HG02763 (cell line): ENCODE data around the gene MCM6.
A peak's percentile ranks its signal among the peaks of the same experiment; 100 is the strongest.
"Not testable (repeated sequence)": the region's sequence is repeated elsewhere in the genome, so short reads cannot be mapped to it uniquely, and the experiment has no call there.

ENCODE experiments used
- ATAC-seq: cut with Tn5 transposase; IDR thresholded peaks from one replicate; pipeline ENCODE4 v1.9.1; 2021; ENCODE audit warnings: mild to moderate bottlenecking, moderate library complexity; ENCODE audit not compliant: unreplicated experiment

MCM6 gene

GRCh38 chr2:135876066-135876711 is at the start of gene MCM6:
Gene MCM6, minus strand, starts transcription at chr2:135876443. Its CDS starts 78 bp downstream, at chr2:135876365.
- ATAC-seq: peak; percentile 96

GRCh38 chr2:135925571-135925970 is 49.3 kb upstream of the MCM6 start:
- no peak for ATAC-seq

DNA sequence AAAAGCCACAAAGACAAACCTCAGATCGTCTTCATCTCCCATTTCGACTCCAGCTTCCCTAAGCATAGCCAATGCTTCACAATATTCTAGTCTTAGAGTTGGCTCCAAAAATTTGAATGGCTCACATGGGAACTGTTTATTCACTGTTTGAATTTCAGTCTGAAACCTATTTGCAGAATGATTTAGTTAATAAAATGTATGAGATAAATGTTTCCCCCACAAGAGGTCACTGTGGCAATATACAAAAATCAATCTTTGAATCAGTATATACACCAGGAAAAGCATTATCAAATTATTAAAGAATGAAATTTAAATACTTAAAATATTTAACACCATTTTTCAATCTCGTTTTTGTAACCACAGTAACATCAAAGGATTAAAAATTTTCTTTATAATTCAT is 40.0 kb upstream of the MCM6 start:
- no peak for ATAC-seq

- no peak for ATAC-seq
Observed at GRCh38 chr2:135914485-135914884, 38.2 kb upstream of the MCM6 start.

- ATAC-seq: no peak
Observed at GRCh38 chr2:135913727-135914365, 37.6 kb upstream of the MCM6 start.

GRCh38 chr2:135909976-135910375 is 33.7 kb upstream of the MCM6 start:
- no peak for ATAC-seq

DNA sequence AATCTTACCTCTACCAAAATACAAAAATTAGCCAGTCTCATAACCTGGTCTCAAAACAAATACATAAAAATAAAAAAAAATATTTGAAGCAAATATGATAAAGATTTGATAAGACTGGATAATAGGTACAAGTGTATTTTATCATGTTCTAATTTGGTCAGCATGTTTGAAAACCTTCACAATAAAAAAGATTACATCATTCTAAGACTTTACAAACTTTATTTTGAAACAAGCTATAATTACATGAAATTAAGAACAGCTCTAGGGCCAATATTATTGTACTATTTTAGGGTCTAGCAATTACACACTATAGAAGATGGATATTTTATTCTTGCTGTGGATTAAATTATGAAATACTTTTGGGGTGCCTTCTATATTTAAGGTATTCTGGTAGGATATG is 29.4 kb upstream of the MCM6 start:
- ATAC-seq: no peak

- no peak for ATAC-seq
Observed at GRCh38 chr2:135904341-135904989, 28.2 kb upstream of the MCM6 start.

GRCh38 chr2:135903650-135904049 is 27.4 kb upstream of the MCM6 start:
- no peak for ATAC-seq

- no peak for ATAC-seq
Observed at GRCh38 chr2:135899567-135899966, 23.3 kb upstream of the MCM6 start.

GRCh38 chr2:135898234-135898786 is 22.1 kb upstream of the MCM6 start:
- ATAC-seq: no peak

DNA sequence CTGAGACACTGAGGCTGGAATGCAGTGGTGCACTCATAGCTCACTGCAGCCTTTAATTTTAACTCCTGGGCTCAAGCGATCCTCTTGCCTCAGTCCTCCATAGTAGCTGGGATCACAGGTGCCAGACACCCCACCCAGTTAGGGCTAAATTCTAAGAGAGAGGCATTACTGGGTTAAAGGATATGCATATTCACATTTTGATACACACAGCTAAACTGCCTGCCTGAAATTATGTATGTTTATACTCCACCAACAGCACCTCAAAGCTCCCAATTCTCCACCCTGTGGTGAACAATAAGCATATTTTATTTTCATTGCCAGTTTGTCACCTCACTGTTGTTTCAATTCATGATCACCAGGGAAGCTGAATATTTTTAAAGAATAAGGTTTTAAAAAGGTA is 18.7 kb upstream of the MCM6 start:
- ATAC-seq: no peak

DNA sequence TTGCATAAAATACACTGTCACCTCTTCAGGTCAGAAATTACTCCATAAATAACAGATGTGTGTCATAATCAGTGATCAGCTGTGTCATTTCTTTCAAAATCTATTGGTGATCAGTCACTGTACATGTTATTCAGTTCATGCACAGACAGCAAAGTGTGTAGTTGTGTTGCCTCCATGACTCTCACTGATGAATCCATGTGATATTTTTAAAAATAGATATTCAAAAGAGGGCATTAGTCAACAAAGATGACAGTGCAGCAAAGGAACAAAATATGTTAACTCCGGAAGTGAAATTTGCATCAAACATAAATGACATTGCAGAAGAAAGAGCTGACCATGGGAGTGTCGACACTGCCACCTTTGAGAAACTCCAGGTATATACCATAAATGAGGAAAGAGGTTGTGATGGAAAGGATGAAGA is 17.1 kb upstream of the MCM6 start:
- ATAC-seq: no peak

GRCh38 chr2:135890835-135891234 is 14.6 kb upstream of the MCM6 start:
- no peak for ATAC-seq

DNA sequence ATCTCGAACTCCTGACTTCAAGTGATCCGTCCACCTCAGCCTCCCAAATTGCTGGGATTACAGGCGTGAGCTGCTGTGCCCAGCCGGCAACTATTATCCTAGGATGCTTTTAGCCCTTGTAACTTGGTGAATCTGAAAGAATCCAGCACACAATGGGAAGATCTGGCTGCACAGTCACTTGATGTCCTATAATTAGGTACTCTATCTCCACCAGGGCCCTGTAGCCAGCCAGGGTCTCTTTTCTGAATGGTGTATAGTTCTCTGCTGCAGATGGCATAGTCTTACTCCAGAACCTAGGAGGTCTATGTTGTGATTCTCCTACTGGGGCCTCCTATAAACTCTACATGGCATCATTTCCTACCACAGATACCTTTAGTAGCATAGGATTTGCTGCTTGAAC is 13.9 kb upstream of the MCM6 start:
- no peak for ATAC-seq

- not testable (repeated sequence) for ATAC-seq
Observed at GRCh38 chr2:135888587-135888986, 12.3 kb upstream of the MCM6 start.

GRCh38 chr2:135885709-135886108 is 9.5 kb upstream of the MCM6 start:
- ATAC-seq: no peak

GRCh38 chr2:135882415-135882814 is 6.2 kb upstream of the MCM6 start:
- no peak for ATAC-seq

DNA sequence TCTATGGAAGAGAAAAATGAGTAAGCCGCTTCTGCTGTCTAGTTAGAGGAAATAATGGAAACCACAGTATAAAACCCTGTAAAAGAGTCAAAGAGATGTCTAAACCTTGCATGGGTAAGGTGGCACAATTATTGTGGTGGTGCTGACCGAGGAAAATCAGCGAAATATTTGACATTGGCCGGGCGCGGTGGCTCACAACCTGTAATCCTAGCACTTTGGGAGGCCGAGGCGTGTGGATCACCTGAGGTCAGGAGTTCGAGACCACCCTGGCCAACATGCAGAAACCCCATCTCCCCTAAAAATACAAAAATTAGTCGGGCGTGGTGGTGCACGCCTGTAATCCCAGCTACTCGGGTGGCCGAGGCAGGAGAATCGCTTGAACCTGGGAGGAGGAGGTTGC is 527 bp upstream of the MCM6 start:
- not testable (repeated sequence) for ATAC-seq

- peak; percentile 46 for ATAC-seq
Observed at GRCh38 chr2:135875491-135876065, 665 bp downstream of the MCM6 start.

GRCh38 chr2:135874777-135875365 is 1.4 kb downstream of the MCM6 start:
- ATAC-seq: no peak
